MM.1S (cell line): ENCODE measurements around the gene PSTPIP1.

ENCODE experiments used
- EZH2 ChIP-seq: fragments of 300-600 bp; sonication (generic); optimal IDR thresholded peaks from 2 replicates; pipeline ENCODE3; 2017; ENCODE audit warnings: low read depth, mild to moderate bottlenecking, antibody characterized with exemption, low read length, mixed read lengths
- TF ChIP-seq, protein P1 (sequence below): fragments of 300-600 bp; sonication (generic); IDR thresholded peaks from 2 replicates; pipeline ENCODE4 v1.5.1; 2016; ENCODE audit warnings: antibody characterized with exemption, low read length, mixed read lengths

DNA sequence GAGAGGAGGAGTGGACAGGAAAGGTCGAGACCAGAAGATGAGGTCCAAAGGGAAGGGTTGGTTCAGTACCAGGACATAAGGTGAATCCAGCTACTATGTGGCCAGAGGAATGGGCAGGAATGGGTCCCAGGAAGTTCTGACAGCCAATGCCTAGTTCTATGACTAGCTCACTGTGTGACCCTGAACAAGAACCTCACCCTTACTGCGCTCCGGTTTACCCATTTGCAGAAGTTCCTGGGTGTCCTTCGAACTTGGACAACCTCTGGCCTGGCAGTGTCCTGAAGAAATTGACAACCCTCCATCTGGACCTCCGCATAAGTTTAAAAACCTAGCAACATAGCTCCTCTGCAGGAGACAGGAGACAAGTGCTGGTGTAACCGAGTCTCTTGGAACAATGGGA lies 12.2 kb upstream of the PSTPIP1 start:
- TF ChIP-seq, protein P1, sequence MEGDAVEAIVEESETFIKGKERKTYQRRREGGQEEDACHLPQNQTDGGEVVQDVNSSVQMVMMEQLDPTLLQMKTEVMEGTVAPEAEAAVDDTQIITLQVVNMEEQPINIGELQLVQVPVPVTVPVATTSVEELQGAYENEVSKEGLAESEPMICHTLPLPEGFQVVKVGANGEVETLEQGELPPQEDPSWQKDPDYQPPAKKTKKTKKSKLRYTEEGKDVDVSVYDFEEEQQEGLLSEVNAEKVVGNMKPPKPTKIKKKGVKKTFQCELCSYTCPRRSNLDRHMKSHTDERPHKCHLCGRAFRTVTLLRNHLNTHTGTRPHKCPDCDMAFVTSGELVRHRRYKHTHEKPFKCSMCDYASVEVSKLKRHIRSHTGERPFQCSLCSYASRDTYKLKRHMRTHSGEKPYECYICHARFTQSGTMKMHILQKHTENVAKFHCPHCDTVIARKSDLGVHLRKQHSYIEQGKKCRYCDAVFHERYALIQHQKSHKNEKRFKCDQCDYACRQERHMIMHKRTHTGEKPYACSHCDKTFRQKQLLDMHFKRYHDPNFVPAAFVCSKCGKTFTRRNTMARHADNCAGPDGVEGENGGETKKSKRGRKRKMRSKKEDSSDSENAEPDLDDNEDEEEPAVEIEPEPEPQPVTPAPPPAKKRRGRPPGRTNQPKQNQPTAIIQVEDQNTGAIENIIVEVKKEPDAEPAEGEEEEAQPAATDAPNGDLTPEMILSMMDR, result no peak
- no peak for TF ChIP-seq EZH2
